Measurements from ENCODE around the gene TMEM259.

The TMEM259 gene

DNA sequence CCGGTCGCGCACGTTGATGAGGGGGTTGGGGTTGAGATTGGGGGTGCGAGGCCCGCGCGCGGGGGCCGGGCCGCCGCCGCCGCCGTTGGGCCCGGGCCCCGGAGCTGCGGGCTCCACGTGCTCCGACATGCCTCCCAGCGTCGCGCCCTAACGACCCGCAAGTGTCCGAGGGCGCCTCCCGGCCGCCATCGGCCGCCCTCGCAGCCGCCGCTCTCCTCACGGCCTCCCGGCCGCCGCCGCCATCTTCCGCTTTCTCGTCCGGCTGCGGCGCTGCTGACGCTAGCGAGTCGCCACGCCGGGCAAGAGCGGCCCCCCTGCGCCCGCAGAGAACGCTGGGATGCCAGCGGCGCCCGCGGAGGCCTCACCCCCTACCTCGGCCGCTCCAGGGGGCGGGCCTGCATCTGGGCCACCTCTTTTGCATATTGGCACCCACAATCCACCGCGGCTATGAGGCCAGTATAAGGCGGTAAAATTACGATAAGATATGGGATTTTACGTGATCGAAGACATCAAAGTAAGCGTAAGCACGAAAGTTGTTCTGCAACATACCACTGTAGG lies at the start of gene TMEM259:
TMEM259 (minus strand) TSS at position 256 of the 558 bp plus-strand sequence; CDS start at position 129, 127 bp downstream.
- in situ Hi-C loops (cut with HindIII; ENCODE audit: low sequenced_read_pairs): no loop called here

DNA sequence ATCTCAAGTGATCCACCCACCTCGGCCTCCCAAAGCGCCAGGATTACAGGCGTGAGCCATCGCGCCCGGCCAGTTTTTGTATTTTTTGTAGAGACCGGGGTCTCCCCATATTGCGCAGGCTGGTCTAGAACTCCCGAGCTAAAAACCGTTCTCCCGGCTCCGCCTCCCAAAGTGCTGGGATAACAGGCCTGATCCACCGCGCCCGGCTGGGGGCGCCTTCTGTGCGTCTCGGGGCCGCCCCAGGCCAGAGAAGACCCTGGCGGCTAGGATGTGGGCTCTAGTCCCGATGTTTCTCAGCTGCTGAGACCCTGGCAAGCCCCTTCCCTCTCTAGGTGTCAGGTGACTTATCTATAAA lies 49.6 kb upstream of the TMEM259 start:
- in situ Hi-C loops (cut with HindIII; ENCODE audit: low sequenced_read_pairs): no loop called here

DNA sequence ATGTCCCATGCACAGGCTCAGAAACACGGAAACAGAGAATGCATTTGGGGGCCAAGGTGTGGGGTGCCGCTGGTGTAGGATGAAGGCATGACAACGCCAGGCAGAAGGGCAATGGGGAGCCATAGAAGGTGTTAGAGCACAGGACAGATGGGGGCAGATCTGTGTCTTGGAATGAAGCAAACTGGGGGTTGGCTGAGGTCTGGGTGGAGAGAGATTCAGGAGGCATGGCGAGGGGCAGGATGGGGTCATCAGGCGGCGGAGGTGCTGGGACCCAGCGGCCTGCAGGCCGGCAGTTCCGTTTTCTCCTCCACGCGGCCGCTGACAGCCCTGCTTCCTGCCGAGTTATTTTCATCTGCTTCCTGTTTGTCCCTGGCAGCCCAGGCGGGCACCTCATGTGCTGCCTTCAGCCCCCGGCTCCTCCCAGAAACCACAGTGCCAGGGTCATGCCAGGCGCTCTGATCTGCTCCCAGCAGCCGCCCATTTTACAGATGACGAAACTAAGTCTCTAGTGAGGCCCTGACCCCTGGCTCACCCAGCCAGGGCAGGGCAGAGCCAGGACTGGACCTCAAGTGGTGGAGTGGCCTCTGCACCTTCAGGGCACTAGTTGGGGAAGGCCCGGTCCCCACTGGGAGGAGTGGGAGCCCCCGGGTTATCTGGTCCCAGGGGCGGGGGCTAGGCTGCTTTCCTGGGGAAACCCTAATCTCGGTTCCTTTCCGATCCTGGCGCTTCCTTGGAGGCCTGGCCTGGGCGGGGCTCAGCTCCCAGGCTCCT lies 48.3 kb upstream of the TMEM259 start:
- in situ Hi-C loops (cut with HindIII; ENCODE audit: low sequenced_read_pairs): no loop called here

DNA sequence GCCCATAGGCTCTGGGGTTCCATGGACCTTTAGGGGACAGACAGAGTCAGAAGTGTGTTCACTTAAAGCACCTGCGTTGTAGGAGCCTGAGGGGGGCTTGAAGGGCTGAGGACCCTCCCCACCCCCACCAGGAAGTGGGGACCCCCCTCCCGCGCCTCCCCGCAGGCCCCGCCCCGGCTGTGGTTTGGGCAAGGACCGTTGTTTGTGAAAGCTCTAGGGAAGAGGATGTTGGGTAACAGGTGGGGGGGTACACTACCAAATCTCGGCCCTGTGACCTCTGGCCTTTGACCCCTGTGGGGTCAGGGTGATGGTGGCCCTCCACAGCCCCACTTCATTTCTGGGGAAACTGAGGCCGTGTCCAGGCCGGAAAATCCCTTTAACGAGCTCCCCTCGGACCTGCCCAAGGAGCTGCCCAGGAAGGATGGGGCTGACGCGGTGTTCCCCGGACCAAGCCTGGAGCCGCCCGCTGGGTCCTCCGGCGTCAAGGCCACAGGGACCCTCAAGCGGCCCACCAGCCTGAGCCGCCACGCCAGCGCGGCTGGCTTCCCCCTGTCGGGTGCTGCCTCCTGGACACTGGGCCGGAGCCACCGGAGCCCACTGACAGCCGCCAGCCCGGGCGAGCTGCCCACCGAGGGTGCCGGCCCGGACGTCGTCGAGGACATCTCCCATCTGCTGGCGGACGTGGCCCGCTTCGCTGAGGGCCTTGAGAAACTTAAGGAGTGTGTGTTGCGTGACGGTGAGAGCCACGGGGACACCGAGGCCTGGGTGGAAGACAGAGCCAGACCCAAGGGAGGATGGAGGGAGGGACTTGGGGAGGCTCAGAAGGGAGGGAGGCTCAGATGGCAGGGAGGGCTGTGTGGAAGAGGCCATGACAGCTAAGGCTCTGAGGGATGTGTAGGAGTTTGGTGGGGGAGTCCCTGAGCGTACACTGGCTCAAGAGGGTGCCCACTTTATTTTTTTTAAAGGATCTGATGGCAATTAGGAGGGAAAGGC lies 47.4 kb upstream of the TMEM259 start:
- in situ Hi-C loops (cut with HindIII; ENCODE audit: low sequenced_read_pairs): no loop called here

DNA sequence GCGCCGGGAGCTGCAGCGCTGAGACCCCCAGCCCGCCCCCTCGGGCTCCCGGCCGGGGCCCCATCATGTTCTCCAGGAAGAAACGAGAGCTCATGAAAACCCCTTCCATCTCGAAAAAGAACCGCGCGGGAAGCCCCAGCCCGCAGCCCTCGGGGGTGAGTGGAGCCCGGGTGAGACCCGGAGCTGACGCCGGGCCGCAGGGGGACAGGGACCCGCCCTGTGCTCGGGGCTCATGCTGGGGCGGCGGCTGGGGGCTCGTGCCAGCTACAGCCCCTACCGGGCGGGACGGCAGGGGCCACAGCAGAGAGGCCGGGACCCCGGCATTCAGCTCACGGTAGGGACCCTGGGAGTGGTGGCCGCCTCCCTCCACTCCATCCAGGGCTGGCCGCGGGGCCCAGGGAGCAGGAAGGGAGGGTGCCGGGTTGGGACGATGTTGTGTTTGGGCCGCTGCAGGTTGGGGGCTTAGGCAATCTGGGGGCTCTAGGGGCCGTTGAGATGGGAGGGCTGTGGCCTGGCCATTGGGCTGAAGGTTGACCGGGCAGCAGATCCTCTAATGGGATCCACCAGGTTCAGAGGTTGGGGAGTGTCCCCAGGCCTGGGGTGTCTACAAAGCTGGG lies 46.5 kb upstream of the TMEM259 start:
- in situ Hi-C loops (cut with HindIII; ENCODE audit: low sequenced_read_pairs): no loop called here

DNA sequence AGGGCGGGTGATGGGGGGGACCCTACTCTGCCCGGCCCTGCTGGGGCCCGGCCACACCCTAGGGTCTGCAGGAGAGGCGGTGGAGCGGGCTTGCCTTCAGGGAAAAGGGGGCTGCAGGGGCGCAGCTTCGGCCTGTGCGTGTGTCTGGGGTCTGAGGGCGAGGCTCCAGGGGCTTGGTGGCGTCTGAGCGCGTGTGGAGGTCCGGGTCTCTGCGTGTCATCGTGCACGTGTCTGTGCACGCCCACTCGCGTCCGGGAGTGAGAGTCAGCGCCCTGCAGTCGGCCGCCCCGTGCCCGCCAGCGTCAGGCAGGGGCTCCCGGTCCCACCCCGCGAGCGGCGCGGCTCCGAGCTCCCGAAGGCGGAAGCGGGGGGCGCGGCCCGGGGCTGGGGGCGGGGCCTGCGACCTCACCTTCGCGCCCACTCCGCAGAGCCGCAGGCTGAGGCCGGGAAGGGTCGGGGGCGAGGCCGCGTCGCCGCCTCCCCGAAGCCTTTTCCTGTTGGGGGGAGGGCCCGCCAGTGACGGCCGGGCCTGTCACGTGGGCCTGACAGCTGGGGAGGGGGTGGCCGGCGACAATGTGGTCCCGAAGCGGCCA lies 45.9 kb upstream of the TMEM259 start, which contains the start of gene ARHGAP45:
ARHGAP45 (plus strand) TSS at position 420 of the 593 bp plus-strand sequence. CDS start 239 bp downstream, outside the sequence.
- in situ Hi-C loops (cut with HindIII; ENCODE audit: low sequenced_read_pairs): no loop called here

DNA sequence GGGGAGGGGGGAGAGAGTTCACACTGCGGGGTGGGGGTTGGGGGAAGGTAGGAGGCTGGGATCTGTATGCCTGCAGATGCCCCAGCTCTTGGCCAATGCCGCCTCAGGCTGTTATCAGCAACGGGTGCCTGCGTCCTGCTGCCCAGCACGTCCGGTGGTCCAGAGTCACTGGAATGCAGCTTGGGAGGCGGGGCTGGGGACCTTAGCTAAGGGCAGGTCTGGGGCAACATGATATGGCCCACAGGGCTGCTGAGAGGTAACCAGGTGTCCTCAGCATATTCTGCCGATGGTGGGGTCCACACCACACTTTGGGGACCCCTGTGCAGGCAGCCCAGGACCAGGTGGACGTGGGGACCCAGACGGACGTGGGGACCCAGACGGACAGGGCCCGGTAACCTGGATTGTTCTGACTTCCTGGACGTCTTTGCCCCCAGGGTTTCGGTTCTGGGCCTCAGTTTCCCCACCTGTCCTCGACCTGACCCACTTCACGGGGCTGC lies 45.4 kb upstream of the TMEM259 start:
- in situ Hi-C loops (cut with HindIII; ENCODE audit: low sequenced_read_pairs): no loop called here

DNA sequence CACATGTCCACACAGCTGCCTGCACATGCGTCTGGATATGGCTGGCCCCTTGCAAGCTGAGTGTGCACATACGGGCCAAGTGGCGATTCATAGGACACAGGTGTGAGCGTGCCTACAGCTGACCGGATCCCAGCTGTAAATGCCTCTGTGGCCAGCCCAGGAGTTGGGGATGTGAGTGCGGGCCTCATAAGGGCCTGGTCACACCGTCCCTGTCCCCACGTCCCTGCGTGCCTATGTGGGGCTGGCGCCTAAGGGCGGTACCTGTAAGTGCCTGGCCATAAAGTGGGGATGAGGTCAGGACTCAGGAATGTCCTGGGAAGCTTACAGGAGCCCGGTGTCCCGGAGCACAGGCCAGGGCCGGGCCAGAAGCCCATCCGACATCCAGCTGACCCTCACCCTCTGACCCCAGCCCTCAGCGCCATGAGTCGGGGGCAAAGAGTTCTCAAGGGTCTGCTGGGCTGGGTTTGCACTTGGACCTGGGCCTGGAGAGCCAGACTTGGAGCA lies 44.7 kb upstream of the TMEM259 start:
- in situ Hi-C loops (cut with HindIII; ENCODE audit: low sequenced_read_pairs): no loop called here

DNA sequence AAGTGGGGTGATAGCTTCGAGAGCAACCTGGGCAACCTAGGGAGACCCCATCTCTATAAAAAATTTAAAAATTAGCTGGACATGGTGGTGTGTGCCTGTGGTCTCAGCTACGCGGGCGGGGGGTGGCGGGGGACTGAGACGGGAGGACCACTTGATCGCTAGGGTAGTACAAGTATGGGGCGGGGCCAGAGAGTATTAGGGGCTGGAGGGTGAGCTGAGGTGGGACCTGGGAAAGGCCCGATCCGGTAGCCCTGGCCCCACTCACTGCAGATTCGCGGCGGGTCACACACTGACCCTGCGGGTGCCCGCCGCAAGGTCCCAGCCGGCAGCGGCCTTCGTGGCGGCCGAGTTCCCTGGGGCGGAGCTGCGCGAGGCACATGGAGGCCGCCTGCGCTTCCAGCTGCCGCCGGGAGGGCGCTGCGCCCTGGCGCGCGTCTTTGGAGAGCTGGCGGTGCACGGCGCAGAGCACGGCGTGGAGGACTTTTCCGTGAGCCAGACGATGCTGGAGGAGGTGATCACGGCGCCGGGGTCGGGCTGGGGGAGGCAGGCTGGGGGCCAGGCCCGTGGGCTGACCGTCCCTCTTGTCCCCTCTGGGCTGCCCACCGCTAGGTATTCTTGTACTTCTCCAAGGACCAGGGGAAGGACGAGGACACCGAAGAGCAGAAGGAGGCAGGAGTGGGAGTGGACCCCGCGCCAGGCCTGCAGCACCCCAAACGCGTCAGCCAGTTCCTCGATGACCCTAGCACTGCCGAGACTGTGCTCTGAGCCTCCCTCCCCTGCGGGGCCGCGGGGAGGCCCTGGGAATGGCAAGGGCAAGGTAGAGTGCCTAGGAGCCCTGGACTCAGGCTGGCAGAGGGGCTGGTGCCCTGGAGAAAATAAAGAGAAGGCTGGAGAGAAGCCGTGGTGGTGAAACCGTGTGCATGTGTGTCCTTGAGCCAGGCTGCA lies 44.0 kb upstream of the TMEM259 start:
- in situ Hi-C loops (cut with HindIII; ENCODE audit: low sequenced_read_pairs): no loop called here

DNA sequence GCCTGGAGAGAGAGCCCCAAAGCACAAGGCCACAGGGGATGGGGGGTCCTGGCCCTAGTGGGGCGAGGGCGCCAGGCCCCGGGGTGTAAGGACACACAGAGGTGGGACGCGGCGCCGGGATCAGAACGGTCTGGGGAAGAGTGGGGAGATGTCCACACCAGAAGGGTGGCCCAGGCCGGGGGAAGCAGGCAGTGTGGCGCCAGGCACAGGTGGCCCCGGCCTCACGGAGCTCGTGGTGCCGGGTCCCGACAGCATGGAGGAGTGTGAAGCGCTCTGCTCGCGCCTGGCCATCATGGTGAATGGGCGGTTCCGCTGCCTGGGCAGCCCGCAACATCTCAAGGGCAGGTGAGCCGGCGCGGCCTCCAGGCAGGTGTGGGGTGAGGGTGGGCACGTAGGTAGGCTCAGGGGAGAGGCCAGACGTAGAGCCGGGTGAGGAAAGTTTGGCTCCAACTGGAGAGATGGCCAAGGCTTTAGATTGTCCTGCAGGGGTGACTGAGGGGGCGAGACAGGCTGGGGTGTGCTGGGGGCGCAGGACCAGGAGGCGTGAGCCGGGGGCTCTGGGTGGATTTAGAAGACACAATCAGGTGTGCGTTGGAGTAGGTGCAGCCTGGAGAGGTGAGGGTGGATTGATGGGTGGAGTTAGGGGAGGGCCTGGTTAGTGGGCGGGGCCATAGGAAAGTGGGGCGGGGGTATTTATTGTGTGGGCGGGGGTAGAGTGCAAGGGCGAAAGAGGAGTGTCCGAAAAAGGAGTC lies 43.2 kb upstream of the TMEM259 start:
- in situ Hi-C loops (cut with HindIII; ENCODE audit: low sequenced_read_pairs): no loop called here

DNA sequence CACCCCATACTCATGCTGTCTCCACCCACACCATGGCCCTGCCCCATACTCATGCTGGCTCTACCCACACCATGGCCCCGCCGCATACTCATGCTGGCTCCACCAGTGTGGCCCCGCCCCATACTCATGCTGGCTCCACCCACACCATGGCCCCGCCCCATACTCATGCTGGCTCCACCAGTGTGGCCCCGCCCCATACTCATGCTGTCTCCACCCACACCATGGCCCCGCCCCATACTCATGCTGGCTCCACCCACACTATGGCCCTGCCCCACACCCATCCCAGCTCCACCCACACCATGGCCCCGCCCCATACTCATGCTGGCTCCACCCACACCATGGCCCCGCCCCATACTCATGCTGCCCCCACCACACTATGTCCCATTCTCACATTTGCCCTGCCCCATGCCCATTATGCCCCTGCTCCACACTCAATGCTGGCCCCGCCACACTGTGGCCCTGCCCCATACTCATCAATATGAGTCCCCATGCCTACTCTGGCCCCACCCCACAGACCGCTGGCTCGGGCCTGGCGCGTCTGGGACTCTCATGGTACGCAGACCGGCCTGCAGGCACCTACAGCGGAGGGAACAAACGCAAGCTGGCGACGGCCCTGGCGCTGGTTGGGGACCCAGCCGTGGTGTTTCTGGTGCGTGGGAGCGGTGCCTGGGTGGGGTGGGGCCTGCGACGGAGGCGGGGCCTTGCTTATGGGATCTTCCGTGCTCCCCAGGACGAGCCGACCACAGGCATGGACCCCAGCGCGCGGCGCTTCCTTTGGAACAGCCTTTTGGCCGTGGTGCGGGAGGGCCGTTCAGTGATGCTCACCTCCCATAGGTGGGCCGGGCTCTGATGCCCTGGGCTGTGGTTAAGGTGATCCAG lies 42.3 kb upstream of the TMEM259 start:
- in situ Hi-C loops (cut with HindIII; ENCODE audit: low sequenced_read_pairs): no loop called here

DNA sequence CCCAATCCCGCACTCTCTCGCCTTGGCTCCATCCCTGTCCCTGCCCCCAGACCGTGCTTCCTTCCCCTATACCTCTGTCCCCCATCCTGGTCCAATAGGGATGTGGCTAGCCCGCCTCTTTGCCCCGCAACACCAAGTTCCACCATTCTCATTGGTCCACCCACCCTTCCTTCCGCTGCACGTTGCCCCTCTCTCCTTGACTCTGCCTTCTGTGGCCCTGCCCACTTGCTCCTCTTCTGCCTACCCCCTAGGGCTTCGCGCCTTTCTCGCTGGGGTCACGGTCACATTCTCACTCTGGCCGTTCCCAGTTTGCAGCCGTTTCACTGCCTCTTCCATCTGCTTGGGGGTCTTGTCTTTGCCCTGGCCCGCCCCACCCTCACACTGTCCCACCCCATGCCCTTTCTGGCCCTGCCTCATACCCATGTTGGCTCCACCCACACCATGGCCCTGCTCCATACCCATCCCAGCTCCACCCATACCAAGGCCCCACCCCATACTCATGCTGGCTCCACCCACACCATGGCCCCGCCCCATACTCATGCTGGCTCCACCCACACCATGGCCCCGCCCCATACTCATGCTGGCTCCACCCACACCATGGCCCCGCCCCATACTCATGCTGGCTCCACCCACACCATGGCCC lies 41.6 kb upstream of the TMEM259 start:
- in situ Hi-C loops (cut with HindIII; ENCODE audit: low sequenced_read_pairs): no loop called here

DNA sequence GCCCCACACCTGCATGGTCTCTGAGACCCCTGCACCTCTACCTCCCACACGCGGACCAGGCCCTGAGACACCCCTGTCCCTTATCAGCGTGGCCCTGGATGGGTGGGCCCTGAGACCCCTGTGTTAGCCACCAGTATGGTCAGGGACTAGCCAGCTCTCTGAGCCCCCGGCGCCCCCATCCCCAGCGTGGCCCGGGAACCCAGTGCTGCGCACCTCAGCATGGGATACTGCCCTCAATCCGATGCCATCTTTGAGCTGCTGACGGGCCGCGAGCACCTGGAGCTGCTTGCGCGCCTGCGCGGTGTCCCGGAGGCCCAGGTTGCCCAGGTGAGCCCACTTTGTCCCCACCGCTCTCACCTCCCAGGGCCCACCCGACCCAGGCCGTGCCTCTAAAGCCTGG lies 41.1 kb upstream of the TMEM259 start:
- in situ Hi-C loops (cut with HindIII; ENCODE audit: low sequenced_read_pairs): no loop called here

DNA sequence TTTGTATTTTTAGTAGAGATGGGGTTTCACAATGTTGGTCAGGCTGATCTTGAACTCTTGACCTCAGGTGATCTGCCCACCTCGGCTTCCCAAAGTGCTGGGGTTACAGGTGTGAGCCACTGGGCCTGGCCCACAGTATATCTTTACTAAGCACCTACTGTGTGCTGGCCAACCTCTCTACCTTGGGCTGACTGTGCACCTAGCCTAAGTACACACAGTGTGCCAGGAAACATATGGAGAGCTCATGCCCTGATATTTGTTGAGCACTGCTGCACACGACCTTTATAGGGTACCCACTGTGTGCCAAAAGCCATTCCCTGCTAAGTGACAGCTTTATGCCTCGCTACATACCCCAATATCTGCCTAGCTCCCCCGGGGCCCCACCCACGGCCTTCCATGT lies 39.8 kb upstream of the TMEM259 start:
- in situ Hi-C loops (cut with HindIII; ENCODE audit: low sequenced_read_pairs): no loop called here

DNA sequence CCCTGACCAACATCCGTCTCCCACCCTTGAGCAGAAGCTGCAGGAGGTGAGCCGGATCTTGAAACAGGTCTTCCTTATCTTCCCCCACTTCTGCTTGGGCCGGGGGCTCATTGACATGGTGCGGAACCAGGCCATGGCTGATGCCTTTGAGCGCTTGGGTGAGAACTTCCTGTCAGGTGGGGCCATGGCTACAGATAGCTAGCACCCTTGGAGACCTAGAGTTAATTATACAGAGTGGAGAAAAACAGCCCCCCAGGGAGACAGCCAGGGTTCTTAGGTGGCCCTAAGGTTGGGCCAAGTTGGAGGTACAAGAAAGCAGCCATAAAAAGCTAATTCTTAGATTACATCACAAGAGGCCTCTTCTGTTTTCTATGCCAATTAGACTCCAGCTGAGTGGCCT lies 37.2 kb upstream of the TMEM259 start:
- in situ Hi-C loops (cut with HindIII; ENCODE audit: low sequenced_read_pairs): no loop called here

DNA sequence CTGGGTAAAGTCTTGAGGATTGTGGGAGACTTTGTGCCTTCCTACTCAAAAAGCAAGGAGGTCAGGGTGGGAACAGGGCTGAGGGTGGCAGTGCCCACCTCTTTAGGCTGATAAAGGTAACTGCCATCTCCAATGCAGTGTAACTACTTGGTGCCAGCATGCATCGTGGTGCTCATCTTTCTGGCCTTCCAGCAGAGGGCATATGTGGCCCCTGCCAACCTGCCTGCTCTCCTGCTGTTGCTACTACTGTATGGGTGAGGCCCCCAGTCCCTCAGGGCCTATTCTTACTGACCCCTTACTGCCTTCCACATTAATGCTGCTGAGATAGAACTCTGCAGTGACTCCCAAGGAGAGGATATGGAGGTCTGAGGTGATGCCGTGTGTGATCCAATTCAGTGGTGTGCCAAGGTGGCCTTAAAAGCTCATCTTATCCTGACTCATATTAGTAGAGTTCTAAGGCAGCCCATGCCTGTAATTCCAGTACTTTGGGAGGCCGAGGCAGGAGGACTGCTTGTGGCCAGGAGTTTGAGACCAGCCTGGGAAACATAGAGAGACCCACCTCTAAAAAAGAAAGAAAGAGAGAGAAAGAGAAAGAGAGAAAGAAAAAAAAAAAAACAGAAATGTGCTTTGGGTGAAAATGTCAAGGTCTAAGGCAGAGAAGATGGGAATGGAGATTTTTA lies 36.4 kb upstream of the TMEM259 start:
- in situ Hi-C loops (cut with HindIII; ENCODE audit: low sequenced_read_pairs): no loop called here
